GM18502 (cell line): ENCODE results near the gene FAM111A.

Experiments
- ATAC-seq: cut with Tn5 transposase; IDR thresholded peaks from one replicate; pipeline ENCODE4 v1.9.1; 2021; ENCODE audit warnings: mild to moderate bottlenecking; ENCODE audit not compliant: unreplicated experiment, poor library complexity

The FAM111A gene

GRCh38 chr11:59178402-59178801 is 35.7 kb downstream of the FAM111A start:
- no peak for ATAC-seq

- ATAC-seq, result no peak
Observed at GRCh38 chr11:59179121-59179520, 36.5 kb downstream of the FAM111A start.

GRCh38 chr11:59180168-59180776 is 37.6 kb downstream of the FAM111A start:
- no peak for ATAC-seq

- ATAC-seq, result no peak
Observed at GRCh38 chr11:59180907-59181306, 38.3 kb downstream of the FAM111A start.

- no peak for ATAC-seq
Observed at GRCh38 chr11:59181746-59182456, 39.2 kb downstream of the FAM111A start.

DNA sequence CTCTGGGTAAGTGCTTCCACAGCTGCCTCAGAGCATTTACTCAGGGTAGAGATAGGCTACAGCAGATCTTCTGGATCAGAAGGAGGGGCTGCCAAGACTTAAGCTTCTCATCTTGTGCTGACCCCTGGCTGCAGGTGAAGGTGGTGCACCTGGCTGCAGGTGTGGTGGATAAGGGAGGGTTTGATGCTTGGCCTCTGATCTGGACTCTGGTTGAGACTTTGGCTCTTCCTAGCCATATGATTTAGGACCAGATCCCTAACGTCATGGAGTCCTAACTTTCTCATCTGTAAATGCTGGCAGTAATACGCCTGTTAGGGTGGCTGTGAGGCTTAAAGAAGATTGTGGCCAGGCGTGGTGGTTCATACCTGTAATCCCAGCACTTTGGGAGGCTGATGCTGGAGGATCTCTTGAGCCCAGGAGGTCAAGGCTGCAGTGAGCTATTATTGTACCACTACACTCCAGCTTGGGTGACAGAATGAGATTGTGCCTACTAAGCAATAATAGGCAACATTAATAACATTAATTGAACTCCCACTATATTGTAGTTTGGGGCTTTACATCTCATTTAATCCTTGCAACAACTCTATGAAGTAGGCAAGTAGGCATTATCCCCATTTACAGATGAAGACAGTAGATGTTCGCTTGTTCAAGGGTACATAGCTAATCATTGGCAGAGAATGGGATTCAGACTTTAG is 39.9 kb downstream of the FAM111A start:
- peak; percentile 57 for ATAC-seq

DNA sequence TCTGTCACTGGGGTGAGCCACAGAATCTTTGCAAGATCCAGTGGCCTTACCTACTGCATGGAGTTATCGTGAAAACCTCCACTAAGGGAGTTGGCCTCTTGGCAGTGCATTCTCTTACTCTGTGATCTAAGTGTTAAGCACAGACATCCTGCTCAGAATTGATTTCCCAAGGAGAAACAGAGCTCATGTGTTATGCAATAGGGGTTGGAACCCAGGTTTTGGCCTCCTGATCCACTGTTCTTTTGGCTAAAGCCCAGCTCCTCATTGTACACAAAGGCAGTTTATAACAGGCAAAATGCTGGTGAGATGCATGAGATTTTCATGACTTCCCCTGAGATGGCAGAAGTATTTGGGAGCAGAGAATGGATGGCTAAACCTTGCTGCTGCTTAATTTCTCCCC is 41.1 kb downstream of the FAM111A start:
- no peak for ATAC-seq

- no peak for ATAC-seq
Observed at GRCh38 chr11:59184691-59185339, 42.2 kb downstream of the FAM111A start.

DNA sequence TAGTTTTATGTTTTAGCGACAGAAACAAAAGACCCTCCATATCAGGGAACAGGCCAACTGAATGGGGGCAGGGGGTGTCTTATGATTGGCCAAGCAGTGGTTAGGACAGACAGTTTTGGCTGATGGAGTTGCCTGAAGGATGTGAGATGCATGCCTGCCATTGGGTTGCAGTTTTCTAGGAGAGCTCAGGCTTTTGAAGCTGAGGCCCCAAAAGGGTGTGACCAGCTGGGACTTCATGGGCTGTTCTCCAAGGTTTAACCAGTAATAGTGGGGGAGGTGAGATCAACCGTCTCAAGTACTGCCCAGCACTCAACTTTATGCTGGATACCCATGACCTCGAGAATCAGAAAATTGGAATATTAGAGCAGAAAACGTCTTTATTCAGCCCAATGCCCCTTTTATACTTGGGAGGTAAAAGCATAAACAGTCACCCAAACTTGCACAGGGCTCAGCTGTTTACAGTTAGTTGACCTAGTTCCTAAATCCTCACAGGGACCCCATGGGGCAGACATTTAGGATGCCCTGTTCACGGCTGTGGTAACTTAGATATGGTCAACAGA is 42.8 kb downstream of the FAM111A start:
- no peak for ATAC-seq

GRCh38 chr11:59186130-59186594 is 43.5 kb downstream of the FAM111A start:
- peak; percentile 72 for ATAC-seq

DNA sequence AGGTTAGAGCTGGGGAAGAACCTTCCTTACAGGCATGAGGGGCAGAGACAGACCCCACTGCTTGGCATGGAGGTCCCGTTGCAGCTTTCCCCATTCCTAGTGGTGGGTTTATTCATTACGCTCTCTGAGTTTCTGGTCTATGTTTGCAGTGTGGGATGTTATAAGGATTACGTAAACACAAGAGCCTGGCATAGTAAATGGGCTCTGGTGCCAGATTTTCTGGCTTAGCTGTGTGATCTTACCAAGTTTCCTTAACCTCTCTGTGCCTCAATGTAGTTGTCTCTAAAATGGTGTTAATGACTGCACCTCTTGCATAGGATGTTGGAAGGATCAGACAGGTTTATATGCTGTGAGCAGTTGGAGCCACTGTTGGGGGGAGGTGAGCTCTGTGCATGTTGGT is 44.4 kb downstream of the FAM111A start:
- no peak for ATAC-seq

- ATAC-seq, result no peak
Observed at GRCh38 chr11:59187587-59187986, 44.9 kb downstream of the FAM111A start.

- no peak for ATAC-seq
Observed at GRCh38 chr11:59188954-59189353, 46.3 kb downstream of the FAM111A start.

- ATAC-seq, result no peak
Observed at GRCh38 chr11:59189986-59190385, 47.3 kb downstream of the FAM111A start.

- ATAC-seq, result no peak
Observed at GRCh38 chr11:59191095-59191494, 48.4 kb downstream of the FAM111A start.

- no peak for ATAC-seq
Observed at GRCh38 chr11:59191890-59192289, 49.2 kb downstream of the FAM111A start.

DNA sequence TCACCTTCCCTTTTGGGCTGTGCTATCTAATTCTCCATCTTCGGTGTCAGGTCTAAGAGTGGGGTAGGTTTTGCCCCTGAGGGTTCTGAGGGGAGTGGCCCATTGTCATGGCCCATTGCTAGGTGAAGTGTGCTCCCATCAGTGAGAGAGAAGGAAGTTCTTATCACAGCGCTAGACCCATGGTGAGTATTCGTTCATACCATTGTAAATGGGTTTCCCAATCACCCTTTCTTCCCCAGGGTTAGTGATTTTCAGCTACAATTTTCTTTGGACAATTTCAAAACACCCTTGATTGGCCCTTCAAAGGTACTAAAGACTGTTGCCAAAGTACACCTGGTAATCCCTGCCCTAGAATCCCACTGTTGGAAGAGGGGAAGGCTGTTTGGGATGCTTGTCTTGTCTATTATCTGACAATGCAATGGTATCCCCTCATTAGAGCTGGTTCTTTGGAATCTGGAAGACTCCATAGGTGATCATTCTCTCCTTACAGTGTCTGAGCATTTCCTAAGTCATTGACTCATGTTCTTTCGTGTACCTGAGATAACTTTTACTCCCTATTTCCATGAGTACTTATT is 49.9 kb downstream of the FAM111A start:
- ATAC-seq, result no peak

DNA sequence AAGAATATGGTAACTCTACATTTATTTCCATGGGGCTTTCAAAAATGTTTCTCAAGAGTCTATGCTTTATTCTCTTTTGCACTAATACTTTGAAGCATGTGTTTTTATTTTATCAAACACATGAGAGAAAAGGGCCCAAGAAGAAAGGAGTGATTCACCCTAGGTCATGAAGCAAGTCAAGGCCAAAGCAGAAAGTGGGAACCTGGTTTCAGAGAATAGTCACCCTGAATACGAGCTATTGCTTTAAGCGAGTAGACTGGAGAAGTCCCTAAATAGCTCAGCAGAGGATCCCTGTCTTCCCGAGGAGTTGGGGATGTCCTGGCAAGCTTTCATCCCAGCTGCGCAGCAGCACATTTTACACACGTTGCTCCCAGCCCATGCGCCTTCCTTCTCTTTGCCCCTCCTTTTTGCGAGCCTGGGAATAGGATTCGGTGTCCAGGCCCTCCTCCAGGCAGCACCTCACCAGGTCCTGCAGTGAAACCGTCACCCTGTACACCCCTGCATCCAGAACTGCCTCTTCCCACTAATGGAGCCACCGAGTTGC is 51.0 kb downstream of the FAM111A start:
- no peak for ATAC-seq

DNA sequence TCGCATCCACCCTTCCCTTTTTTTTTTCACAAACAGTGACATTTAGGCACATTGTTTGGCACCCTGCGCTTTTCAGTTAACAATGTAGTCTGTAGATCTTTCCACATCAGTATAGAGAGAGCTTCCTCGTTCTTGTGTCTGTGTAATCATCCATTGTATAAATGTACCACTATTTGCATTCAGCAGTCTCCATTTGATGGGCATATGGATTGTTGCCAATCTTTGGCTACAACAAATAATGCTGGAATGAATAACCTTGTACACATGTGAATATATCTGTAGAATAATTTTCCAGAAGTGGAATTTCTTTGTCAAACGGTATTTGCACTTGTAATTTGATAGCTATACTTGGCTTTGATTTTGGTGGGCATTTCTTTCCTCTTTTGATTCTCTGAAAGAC is 52.9 kb downstream of the FAM111A start:
- no peak for ATAC-seq

DNA sequence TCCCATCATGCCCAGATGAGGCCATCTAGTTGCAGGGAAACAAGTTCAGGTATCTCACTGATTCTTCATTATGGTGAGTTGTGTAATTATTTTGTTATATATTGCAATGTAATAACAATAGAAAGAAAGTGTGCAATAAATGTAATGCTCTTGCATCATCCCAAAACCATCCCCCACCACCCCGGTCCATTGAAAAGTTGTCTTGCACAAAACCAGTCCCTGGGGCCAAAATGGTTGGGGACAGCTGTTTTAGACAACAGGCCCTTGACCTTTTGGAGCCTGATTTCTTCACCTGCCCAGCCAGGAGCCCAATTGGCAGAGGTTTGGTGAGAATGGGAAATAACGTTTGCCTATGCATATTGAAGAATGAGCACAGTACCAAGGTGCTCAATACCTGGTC is 54.1 kb downstream of the FAM111A start:
- ATAC-seq, result no peak
